NCI-H2196 (cell line): ENCODE results near the gene NPC1L1.
A peak's percentile ranks its signal among the peaks of the same experiment; 100 is the strongest.

Experiments
- DNase-seq: peaks from one replicate; lab custom pipeline; 2025; ENCODE audit not compliant: unreplicated experiment; lab: John Stamatoyannopoulos, UW

The NPC1L1 gene

GRCh38 chr7:44541028-44541869 lies at the start of gene NPC1L1:
Gene NPC1L1 (minus strand): TSS chr7:44541330. CDS start chr7:44541259, 71 bp downstream.
- DNase-seq = no peak

- no peak for DNase-seq
Measured at GRCh38 chr7:44590910-44591309, 49.8 kb upstream of the NPC1L1 start.

- peak; percentile 57 for DNase-seq
Measured at GRCh38 chr7:44587843-44588711, 46.9 kb upstream of the NPC1L1 start.

- DNase-seq = no peak
Measured at GRCh38 chr7:44583146-44583865, 42.2 kb upstream of the NPC1L1 start.

- peak; percentile 99 for DNase-seq
Measured at GRCh38 chr7:44581879-44582603, 40.9 kb upstream of the NPC1L1 start, which contains the start of gene TMED4. Gene TMED4 (minus strand): TSS chr7:44582231. CDS start chr7:44582206, 25 bp downstream.

- no peak for DNase-seq
Measured at GRCh38 chr7:44580945-44581878, 40.1 kb upstream of the NPC1L1 start.

- DNase-seq = no peak
Measured at GRCh38 chr7:44576228-44576627, 35.1 kb upstream of the NPC1L1 start.

GRCh38 chr7:44575054-44575453 lies 33.9 kb upstream of the NPC1L1 start:
- DNase-seq = no peak

GRCh38 chr7:44574287-44574872 lies 33.2 kb upstream of the NPC1L1 start:
- no peak for DNase-seq

- peak; percentile 98 for DNase-seq
Measured at GRCh38 chr7:44573464-44574286, 32.5 kb upstream of the NPC1L1 start, which contains the start of gene DDX56. Gene DDX56 (minus strand): TSS chr7:44573908. CDS start chr7:44573895, 13 bp downstream.

- no peak for DNase-seq
Measured at GRCh38 chr7:44572771-44573170, 31.6 kb upstream of the NPC1L1 start.

- DNase-seq = no peak
Measured at GRCh38 chr7:44569959-44570358, 28.8 kb upstream of the NPC1L1 start.

GRCh38 chr7:44568771-44569560 lies 27.8 kb upstream of the NPC1L1 start:
- DNase-seq = no peak

- no peak for DNase-seq
Measured at GRCh38 chr7:44567884-44568283, 26.8 kb upstream of the NPC1L1 start.

- no peak for DNase-seq
Measured at GRCh38 chr7:44566680-44567079, 25.6 kb upstream of the NPC1L1 start.

- no peak for DNase-seq
Measured at GRCh38 chr7:44565795-44566559, 24.8 kb upstream of the NPC1L1 start.
